C4-2B (cell line): ENCODE results near the gene FRMPD2.

Experiments
- H3K27ac ChIP-seq: fragments of 450-650 bp; 2 replicates; pipeline ENCODE4 v1.5.1; 2017
- CTCF ChIP-seq: fragments of 450-650 bp; conservative IDR thresholded peaks from 2 replicates; pipeline ENCODE4 v1.5.1; 2017; ENCODE audit warnings: mild to moderate bottlenecking
- ZFX ChIP-seq: fragments of 450-650 bp; IDR thresholded peaks from 2 replicates; pipeline ENCODE4 v1.6.1; 2017

Gene FRMPD2

GRCh38 chr10:48279081-48279751 lies 4.7 kb upstream of the FRMPD2 start:
- TF ChIP-seq ZFX = no peak
- no peak for TF ChIP-seq CTCF
- no peak overlapping the region for H3K27ac ChIP-seq

- TF ChIP-seq ZFX (no peak), CTCF (no peak)
- no peak overlapping the region for H3K27ac ChIP-seq
Observed at GRCh38 chr10:48277093-48277492, 2.6 kb upstream of the FRMPD2 start.

GRCh38 chr10:48273741-48274140 lies 755 bp downstream of the FRMPD2 start:
- H3K27ac ChIP-seq = no peak overlapping the region
- TF ChIP-seq ZFX (no peak), CTCF (no peak)

GRCh38 chr10:48272682-48273081 lies 1.8 kb downstream of the FRMPD2 start:
- no peak overlapping the region for H3K27ac ChIP-seq

GRCh38 chr10:48271047-48271730 lies 3.3 kb downstream of the FRMPD2 start:
- no peak overlapping the region for H3K27ac ChIP-seq
- no peak for TF ChIP-seq ZFX
- no peak for TF ChIP-seq CTCF

More at GRCh38 chr10:48272682-48273081, 1.8 kb downstream of the FRMPD2 start:
- TF ChIP-seq ZFX = no peak
- TF ChIP-seq CTCF = no peak

GRCh38 chr10:48266528-48266927 lies 8.0 kb downstream of the FRMPD2 start:
- no peak overlapping the region for H3K27ac ChIP-seq
- no peak for TF ChIP-seq ZFX
- TF ChIP-seq CTCF = no peak

GRCh38 chr10:48258105-48258504 lies 16.4 kb downstream of the FRMPD2 start:
- no peak overlapping the region for H3K27ac ChIP-seq
- TF ChIP-seq ZFX (no peak), CTCF (no peak)
